Astrocyte of the spinal cord (primary cell): ENCODE measurements around the gene GANC.

Experiments
- DNase-seq: peaks from one replicate; pipeline ENCODE4 v3.0.0; 2011; ENCODE audit warnings: low read depth, low spot score
- H3K4me3 ChIP-seq: 2 replicates; pipeline ENCODE4 v1.5.1; 2011; ENCODE audit warnings: low read depth, mild to moderate bottlenecking, low read length, moderate library complexity
- in situ Hi-C: cut with HindIII; loops from 2 replicates; pipeline ENCODE4 v1.10.0; 2017; ENCODE audit warnings: low sequenced_read_pairs
- TF ChIP-seq, protein P1 (sequence below): IDR thresholded peaks from 2 replicates; pipeline ENCODE4 v1.5.1; 2012; ENCODE audit warnings: low read depth, mild to moderate bottlenecking, low read length, inconsistent platforms

Gene GANC

DNA sequence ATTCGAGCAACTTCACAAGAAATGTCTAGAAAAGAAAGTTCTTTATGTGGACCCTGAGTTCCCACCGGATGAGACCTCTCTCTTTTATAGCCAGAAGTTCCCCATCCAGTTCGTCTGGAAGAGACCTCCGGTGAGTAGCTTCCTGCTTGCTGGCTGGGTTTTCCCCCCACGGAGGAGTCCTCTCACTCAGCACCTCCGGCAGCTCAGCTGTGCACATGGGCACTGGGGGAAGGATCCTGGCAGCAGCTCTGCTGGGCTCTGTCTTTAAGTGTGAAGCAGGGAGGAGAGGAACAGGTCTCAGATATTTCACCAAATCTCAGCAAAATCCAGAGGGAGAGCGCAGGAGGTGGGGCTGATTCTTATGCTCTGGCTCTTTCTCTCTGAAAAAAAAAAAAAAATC lies 87.0 kb downstream of the GANC start:
- DNase-seq: no peak
- H3K4me3 ChIP-seq: no peak overlapping the region
- in situ Hi-C loops: no loop called here
- TF ChIP-seq, protein P1, sequence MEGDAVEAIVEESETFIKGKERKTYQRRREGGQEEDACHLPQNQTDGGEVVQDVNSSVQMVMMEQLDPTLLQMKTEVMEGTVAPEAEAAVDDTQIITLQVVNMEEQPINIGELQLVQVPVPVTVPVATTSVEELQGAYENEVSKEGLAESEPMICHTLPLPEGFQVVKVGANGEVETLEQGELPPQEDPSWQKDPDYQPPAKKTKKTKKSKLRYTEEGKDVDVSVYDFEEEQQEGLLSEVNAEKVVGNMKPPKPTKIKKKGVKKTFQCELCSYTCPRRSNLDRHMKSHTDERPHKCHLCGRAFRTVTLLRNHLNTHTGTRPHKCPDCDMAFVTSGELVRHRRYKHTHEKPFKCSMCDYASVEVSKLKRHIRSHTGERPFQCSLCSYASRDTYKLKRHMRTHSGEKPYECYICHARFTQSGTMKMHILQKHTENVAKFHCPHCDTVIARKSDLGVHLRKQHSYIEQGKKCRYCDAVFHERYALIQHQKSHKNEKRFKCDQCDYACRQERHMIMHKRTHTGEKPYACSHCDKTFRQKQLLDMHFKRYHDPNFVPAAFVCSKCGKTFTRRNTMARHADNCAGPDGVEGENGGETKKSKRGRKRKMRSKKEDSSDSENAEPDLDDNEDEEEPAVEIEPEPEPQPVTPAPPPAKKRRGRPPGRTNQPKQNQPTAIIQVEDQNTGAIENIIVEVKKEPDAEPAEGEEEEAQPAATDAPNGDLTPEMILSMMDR: no peak

DNA sequence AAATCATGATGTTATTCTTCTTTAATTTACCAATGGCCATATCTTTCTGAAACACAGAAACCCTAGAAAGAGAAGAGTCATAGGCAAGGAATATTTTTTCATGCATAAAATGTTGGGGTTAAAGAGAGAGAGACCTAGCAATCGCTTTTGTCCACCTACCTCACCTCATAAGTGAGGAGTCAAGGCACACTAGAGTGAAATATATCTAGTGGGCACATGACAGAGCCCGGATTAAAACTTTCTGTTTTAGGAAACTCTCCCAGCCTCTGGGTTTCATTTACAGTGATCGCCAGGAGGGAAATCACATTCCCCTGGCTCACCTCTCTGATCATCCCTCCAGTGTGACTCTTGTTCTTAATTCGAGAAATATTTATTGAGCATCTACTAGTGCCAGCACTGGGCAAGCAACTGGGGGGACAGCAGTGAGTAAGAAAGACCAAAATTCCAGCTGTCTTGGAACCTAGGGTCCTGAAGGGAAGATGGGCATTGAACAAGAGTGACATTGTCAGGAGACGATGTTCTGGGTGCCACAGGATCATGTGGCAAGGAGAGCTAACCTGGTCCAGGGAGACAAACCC lies 87.6 kb downstream of the GANC start:
- TF ChIP-seq, protein P1: no peak
- no peak overlapping the region for H3K4me3 ChIP-seq
- in situ Hi-C loops: no loop called here
- DNase-seq: no peak

DNA sequence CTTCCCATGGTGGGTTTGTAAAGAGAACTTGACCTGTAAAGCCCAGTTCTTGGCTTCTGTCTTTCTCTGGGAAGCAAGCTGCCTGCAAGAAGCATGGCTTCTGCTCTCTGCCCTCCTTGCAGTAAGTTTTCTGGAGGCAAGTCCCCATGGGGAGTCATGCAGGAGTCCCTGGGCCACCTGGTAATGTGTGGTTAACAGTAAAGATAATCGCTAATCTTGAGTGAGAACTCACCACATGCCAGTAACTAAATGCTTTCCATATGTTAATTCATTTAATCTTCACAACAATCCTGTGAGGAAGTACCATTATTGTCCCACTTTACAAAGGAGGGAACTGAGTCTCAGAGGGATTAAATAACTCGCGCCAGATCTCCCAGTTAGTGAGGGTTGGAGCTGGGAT lies 90.5 kb downstream of the GANC start:
- in situ Hi-C loops: no loop called here
- TF ChIP-seq, protein P1: no peak
- DNase-seq: no peak
- H3K4me3 ChIP-seq: no peak overlapping the region

DNA sequence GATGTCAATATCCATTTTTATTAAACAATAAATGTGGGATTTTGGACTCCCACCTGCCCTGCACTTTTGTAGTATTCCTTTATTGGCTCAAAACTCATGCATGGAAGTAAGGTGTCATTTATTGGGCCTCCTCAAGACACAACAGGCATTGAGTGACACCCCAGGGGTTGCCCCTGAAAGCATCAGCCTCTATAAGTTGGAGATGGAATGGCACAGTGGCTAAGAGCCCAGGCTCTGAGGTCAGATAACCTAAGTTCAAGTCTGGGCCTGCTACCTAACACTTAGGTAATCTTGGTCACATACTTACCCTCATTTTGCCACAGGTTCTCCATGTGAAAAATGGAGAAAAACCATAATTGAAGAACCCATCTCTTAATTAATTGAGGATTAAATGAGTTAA lies 90.9 kb downstream of the GANC start:
- TF ChIP-seq, protein P1: no peak
- no peak for DNase-seq
- H3K4me3 ChIP-seq: no peak overlapping the region
- in situ Hi-C loops: no loop called here

DNA sequence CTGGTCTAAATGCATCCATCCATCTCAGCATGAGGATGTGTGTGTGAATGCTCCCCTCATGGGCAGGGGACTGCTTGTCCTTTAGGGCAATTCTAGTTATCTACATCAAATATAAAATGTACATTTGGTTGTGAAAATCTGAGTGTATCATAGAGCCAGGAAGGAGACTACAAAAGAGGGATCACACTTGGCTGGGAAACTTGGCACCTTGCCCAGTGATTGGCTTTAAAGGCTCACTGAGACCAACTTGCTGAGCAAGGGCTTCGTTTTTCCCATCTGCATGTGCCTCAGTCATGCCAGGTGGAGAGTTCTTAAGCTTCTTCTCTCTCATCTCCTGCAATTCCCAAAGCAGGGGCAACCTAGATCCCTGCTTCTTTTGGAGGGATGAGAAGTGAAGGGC lies 91.5 kb downstream of the GANC start:
- no peak overlapping the region for H3K4me3 ChIP-seq
- DNase-seq: no peak
- TF ChIP-seq, protein P1: no peak
- in situ Hi-C loops: no loop called here

DNA sequence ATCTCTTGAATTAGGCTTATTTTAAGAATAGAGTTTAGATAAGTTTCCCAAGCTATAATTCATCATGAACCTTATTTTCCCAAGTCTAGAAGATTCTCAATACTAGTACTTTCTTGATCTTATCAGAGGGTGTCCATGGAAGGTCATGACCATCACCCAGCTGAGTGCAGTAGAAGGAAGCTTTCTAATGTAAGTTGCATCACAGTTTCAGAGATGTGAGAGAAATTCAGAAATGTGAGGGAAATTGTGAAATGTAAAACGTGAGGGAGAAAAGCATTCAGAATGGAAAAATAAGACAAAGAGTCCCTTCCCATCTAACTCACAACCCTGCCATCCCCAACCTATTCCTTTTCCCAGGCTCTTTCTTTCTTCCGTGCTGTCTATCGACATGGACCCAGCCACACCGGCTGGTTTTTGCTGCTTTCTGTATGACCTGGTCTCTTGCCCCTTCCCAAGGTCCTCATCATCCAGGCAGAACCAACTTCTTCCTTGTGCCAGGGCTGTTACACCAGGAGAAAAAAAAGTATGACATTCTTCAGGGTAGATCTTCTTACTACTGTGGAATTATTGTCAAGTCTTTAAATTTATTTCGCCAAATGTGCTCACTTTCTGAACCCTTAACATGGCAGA lies 93.0 kb downstream of the GANC start:
- no peak for DNase-seq
- in situ Hi-C loops: no loop called here
- TF ChIP-seq, protein P1: no peak
- no peak overlapping the region for H3K4me3 ChIP-seq
